ENCODE measurements around the gene RCCD1.

Gene RCCD1

GRCh38 chr15:90947577-90948357, 6.9 kb upstream of the RCCD1 start:
- Histone ChIP-seq H3K4me3 (ENCODE audit: low read depth, low read length) (no peak overlapping the region), H3K9ac (ENCODE audit: low read length) (no peak overlapping the region), H3K27me3 (ENCODE audit: control insufficient read depth, insufficient read depth, low read length) (no peaks in the 10 kb centered on the region), H3K4me1 (ENCODE audit: control insufficient read depth, insufficient read depth, low read length) (no peaks in the 10 kb centered on the region), H3K27ac (ENCODE audit: low read depth, low read length) (no peak overlapping the region), H3K9me3 (ENCODE audit: control insufficient read depth, insufficient read depth, low read depth, low read length) (no peaks in the 10 kb centered on the region), H3K36me3 (ENCODE audit: control insufficient read depth, insufficient read depth, low read length) (peaks cover 87% of the 10 kb centered on the region)

GRCh38 chr15:90948506-90948905, 6.2 kb upstream of the RCCD1 start:
- H3K36me3 ChIP-seq (ENCODE audit: control insufficient read depth, insufficient read depth, low read length) = peaks cover 87% of the 10 kb centered on the region
- H3K4me3 ChIP-seq (ENCODE audit: low read depth, low read length) = no peak overlapping the region
- H3K27ac ChIP-seq (ENCODE audit: low read depth, low read length) = no peak overlapping the region
- H3K27me3 ChIP-seq (ENCODE audit: control insufficient read depth, insufficient read depth, low read length) = no peaks in the 10 kb centered on the region
- H3K9me3 ChIP-seq (ENCODE audit: control insufficient read depth, insufficient read depth, low read depth, low read length) = no peaks in the 10 kb centered on the region
- no peak overlapping the region for H3K9ac ChIP-seq (ENCODE audit: low read length)
- no peaks in the 10 kb centered on the region for H3K4me1 ChIP-seq (ENCODE audit: control insufficient read depth, insufficient read depth, low read length)

- Histone ChIP-seq H3K9ac (ENCODE audit: low read length) (no peak overlapping the region), H3K9me3 (ENCODE audit: control insufficient read depth, insufficient read depth, low read depth, low read length) (no peaks in the 10 kb centered on the region), H3K36me3 (ENCODE audit: control insufficient read depth, insufficient read depth, low read length) (peaks cover 77% of the 10 kb centered on the region), H3K27me3 (ENCODE audit: control insufficient read depth, insufficient read depth, low read length) (no peaks in the 10 kb centered on the region), H3K4me1 (ENCODE audit: control insufficient read depth, insufficient read depth, low read length) (no peaks in the 10 kb centered on the region), H3K27ac (ENCODE audit: low read depth, low read length) (peak overlapping the region; percentile 25; the same call in 1 of the 2 replicates), H3K4me3 (ENCODE audit: low read depth, low read length) (no peak overlapping the region)
These were observed 4.6 kb upstream of the RCCD1 start for GRCh38 chr15:90949979-90950675.

GRCh38 chr15:90950676-90951075, 4.0 kb upstream of the RCCD1 start:
- Histone ChIP-seq H3K9me3 (ENCODE audit: control insufficient read depth, insufficient read depth, low read depth, low read length) (no peaks in the 10 kb centered on the region), H3K4me3 (ENCODE audit: low read depth, low read length) (no peak overlapping the region), H3K27me3 (ENCODE audit: control insufficient read depth, insufficient read depth, low read length) (no peaks in the 10 kb centered on the region), H3K9ac (ENCODE audit: low read length) (no peak overlapping the region), H3K27ac (ENCODE audit: low read depth, low read length) (no peak overlapping the region), H3K4me1 (ENCODE audit: control insufficient read depth, insufficient read depth, low read length) (no peaks in the 10 kb centered on the region), H3K36me3 (ENCODE audit: control insufficient read depth, insufficient read depth, low read length) (peaks cover 76% of the 10 kb centered on the region)

DNA sequence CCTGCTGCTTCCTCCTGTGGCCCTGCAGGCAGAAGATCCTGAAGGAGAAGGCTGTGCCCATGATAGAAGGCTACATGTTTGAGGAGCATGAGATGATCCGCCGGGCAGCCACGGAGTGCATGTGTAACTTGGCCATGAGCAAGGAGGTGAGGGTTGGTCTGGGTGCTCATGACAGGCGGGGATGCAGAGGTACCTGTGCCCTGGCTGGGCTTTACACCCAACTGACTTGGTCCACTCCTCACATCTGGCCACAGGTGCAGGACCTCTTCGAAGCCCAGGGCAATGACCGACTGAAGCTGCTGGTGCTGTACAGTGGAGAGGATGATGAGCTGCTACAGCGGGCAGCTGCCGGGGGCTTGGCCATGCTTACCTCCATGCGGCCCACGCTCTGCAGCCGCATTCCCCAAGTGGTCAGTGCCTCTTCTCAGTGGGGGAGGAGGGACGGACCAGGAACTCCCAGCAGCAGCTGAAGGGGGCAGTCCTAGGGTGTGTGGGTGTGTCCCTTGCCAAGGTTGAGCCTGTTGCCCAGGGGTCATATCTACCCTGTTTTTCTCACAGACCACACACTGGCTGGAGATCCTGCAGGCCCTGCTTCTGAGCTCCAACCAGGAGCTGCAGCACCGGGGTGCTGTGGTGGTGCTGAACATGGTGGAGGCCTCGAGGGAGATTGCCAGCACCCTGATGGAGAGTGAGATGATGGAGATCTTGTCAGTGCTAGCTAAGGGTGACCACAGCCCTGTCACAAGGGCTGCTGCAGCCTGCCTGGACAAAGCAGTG, 1.6 kb upstream of the RCCD1 start:
- H3K27me3 ChIP-seq (ENCODE audit: control insufficient read depth, insufficient read depth, low read length) = peaks cover 6% of the 10 kb centered on the region; the same call in 1 of the 2 replicates
- no peak overlapping the region for H3K4me3 ChIP-seq (ENCODE audit: low read depth, low read length)
- no peaks in the 10 kb centered on the region for H3K9me3 ChIP-seq (ENCODE audit: control insufficient read depth, insufficient read depth, low read depth, low read length)
- no peak overlapping the region for H3K27ac ChIP-seq (ENCODE audit: low read depth, low read length)
- H3K9ac ChIP-seq (ENCODE audit: low read length) = no peak overlapping the region
- H3K4me1 ChIP-seq (ENCODE audit: control insufficient read depth, insufficient read depth, low read length) = peaks cover 14% of the 10 kb centered on the region
- peaks cover 56% of the 10 kb centered on the region for H3K36me3 ChIP-seq (ENCODE audit: control insufficient read depth, insufficient read depth, low read length)

DNA sequence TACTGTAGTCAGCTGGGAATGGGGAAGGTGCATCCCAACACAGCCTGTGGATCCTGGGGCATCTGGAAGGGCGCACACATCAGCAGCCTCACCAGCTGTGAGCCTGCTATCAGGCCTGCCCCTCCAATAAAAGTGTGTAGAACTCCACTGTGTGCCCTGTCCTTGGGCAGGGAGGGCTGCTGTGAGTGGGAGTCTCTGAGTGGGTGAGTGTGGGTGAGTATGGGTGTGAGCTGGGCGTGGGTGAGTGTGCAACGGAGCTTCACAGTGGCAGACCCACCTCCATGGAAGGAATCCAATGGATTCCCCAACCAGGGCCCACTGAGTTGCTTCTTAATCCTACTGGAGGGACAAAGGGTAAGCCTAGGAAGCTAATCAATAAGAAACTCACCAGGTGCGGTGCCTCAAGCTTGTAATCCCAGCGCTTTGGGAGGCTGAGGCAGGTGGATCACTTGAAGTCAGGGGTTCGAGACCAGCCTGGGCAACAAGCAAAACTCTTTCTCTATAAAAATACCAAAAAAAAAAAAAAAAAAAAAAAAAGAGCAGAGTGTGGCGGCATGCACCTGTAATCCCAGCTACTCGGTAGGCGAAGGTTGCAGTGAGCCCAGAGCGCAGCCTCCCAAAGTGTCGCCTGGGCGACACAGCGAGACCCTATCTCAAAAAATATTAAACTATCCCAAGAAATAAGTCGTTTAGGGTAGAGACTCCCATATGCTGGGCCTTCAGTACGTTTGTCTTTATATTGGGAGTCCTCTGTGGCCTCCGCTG, 555 bp upstream of the RCCD1 start:
- H3K36me3 ChIP-seq (ENCODE audit: control insufficient read depth, insufficient read depth, low read length) = peaks cover 48% of the 10 kb centered on the region
- H3K27ac ChIP-seq (ENCODE audit: low read depth, low read length) = no peak overlapping the region
- no peak overlapping the region for H3K9ac ChIP-seq (ENCODE audit: low read length)
- H3K4me3 ChIP-seq (ENCODE audit: low read depth, low read length) = peak overlapping the region; percentile 78; the same call in 1 of the 2 replicates
- H3K9me3 ChIP-seq (ENCODE audit: control insufficient read depth, insufficient read depth, low read depth, low read length) = no peaks in the 10 kb centered on the region
- H3K4me1 ChIP-seq (ENCODE audit: control insufficient read depth, insufficient read depth, low read length) = peaks cover 14% of the 10 kb centered on the region
- H3K27me3 ChIP-seq (ENCODE audit: control insufficient read depth, insufficient read depth, low read length) = peaks cover 6% of the 10 kb centered on the region; the same call in 1 of the 2 replicates

- peaks cover 41% of the 10 kb centered on the region for H3K36me3 ChIP-seq (ENCODE audit: control insufficient read depth, insufficient read depth, low read length)
These were observed 1.1 kb downstream of the RCCD1 start for GRCh38 chr15:90955624-90956273.

DNA sequence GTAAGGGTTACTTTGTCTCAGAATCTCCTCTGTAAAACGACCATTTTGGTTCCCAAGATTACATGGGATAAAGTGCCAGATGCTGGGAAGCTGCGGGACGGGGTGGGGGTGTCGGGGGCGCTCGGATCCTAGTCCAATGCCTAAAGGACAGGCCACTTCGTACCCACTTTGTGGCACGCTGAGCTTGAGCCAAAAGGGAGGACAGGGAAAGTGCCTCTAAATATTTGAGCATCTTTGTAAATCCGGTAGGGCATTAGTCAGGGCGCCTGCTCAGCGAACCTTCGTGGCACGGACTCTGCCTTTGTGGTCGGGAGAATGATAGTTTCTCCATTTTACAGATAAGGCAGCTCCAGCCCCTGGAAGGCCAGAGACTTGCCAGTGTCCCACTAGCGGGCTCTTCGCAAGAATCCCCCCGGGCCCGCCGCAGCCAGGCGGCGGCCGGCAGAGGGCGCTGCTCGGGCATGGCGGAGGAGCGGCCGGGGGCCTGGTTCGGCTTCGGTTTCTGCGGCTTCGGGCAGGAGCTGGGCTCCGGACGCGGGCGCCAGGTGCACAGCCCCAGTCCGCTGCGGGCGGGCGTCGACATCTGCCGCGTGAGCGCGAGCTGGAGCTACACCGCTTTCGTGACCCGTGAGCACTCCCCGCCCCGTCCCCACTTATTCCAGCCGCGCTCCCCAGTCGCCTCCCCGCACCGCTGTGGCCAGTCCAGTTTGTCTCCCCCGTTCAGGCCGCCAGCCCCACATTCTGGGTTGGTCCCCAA, 1.8 kb downstream of the RCCD1 start:
- Histone ChIP-seq H3K36me3 (ENCODE audit: control insufficient read depth, insufficient read depth, low read length) (peaks cover 41% of the 10 kb centered on the region), H3K4me3 (ENCODE audit: low read depth, low read length) (peak overlapping the region; percentile 78), H3K9me3 (ENCODE audit: control insufficient read depth, insufficient read depth, low read depth, low read length) (no peaks in the 10 kb centered on the region), H3K27me3 (ENCODE audit: control insufficient read depth, insufficient read depth, low read length) (peaks cover 6% of the 10 kb centered on the region; the same call in 1 of the 2 replicates), H3K27ac (ENCODE audit: low read depth, low read length) (no peak overlapping the region), H3K4me1 (ENCODE audit: control insufficient read depth, insufficient read depth, low read length) (peaks cover 14% of the 10 kb centered on the region), H3K9ac (ENCODE audit: low read length) (peak overlapping the region; percentile 72)

More at GRCh38 chr15:90955624-90956273, 1.1 kb downstream of the RCCD1 start:
- Histone ChIP-seq H3K4me3 (ENCODE audit: low read depth, low read length) (peak overlapping the region; percentile 78), H3K27me3 (ENCODE audit: control insufficient read depth, insufficient read depth, low read length) (peaks cover 6% of the 10 kb centered on the region; the same call in 1 of the 2 replicates), H3K9ac (ENCODE audit: low read length) (peak overlapping the region; percentile 93), H3K27ac (ENCODE audit: low read depth, low read length) (peak overlapping the region; percentile 97; the same call in 1 of the 2 replicates), H3K4me1 (ENCODE audit: control insufficient read depth, insufficient read depth, low read length) (peaks cover 14% of the 10 kb centered on the region), H3K9me3 (ENCODE audit: control insufficient read depth, insufficient read depth, low read depth, low read length) (no peaks in the 10 kb centered on the region)

DNA sequence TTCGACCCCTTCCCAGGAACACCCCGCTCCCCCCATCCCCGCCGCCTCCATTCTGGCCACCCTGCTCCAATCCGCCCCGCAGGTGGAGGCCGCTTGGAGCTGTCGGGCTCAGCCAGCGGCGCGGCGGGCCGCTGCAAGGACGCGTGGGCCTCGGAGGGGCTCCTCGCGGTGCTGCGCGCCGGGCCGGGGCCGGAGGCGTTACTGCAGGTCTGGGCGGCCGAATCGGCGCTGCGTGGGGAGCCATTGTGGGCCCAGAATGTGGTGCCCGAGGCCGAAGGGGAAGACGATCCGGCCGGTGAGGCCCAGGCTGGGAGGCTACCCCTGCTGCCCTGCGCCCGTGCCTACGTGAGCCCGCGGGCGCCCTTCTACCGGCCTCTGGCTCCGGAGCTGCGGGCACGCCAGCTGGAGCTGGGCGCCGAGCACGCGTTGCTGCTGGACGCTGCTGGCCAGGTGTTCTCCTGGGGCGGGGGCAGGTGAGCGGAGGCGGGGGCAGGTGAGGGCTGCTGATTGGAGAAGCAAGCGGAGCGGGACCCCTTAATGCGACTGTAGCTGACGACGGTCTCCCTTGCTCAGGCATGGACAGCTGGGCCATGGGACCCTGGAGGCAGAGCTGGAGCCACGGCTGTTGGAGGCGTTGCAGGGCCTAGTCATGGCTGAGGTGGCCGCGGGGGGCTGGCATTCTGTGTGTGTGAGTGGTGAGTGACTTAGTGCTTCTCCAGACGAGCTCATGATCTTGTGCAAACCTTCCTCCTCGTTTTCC, 2.5 kb downstream of the RCCD1 start:
- Histone ChIP-seq H3K4me3 (ENCODE audit: low read depth, low read length) (peak overlapping the region; percentile 78), H3K36me3 (ENCODE audit: control insufficient read depth, insufficient read depth, low read length) (peaks cover 42% of the 10 kb centered on the region), H3K4me1 (ENCODE audit: control insufficient read depth, insufficient read depth, low read length) (peaks cover 14% of the 10 kb centered on the region), H3K9me3 (ENCODE audit: control insufficient read depth, insufficient read depth, low read depth, low read length) (no peaks in the 10 kb centered on the region), H3K27me3 (ENCODE audit: control insufficient read depth, insufficient read depth, low read length) (peaks cover 6% of the 10 kb centered on the region; the same call in 1 of the 2 replicates), H3K9ac (ENCODE audit: low read length) (peak overlapping the region; percentile 72), H3K27ac (ENCODE audit: low read depth, low read length) (no peak overlapping the region)
